ENCODE data around the gene LCN9. TPM values are rescaled to one million over a fixed set of nuclear protein-coding genes. Genes with fewer than 3 reads are reported as not detected.

The LCN9 gene
- total RNA-seq, 1 experiment from 2014 or later = not detected

- BruUV-seq (replicated peaks) = no TSS peak
- CTCF ChIA-PET = no interaction called here
- Histone ChIP-seq H3K4me1 (ENCODE audit: control insufficient read depth, insufficient read depth, low read length) (no peaks in the 10 kb centered on the region), H3K27me3 (ENCODE audit: control insufficient read depth, insufficient read depth, low read length) (no peaks in the 10 kb centered on the region), H3K27ac (ENCODE audit: low read length) (no peak overlapping the region), H3K9me3 (ENCODE audit: control insufficient read depth, insufficient read depth, low read depth, low read length) (no peaks in the 10 kb centered on the region), H3K4me3 (ENCODE audit: low read depth in 2 of 2, low read length in 2 of 2) (no peak overlapping the region), H3K36me3 (ENCODE audit: control insufficient read depth, insufficient read depth, low read length) (no peaks in the 10 kb centered on the region)
- in situ Hi-C loops (cut with HindIII; ENCODE audit: low pct_unique_long_range_greater_than_20kb, low sequenced_read_pairs) (no loop called here), intact Hi-C loops (cut with micrococcal nuclease; ENCODE audit: unreplicated experiment) (no loop called here)
- POLR2A ChIA-PET = no interaction called here
- TF ChIP-seq POLR2AphosphoS5 (IDR thresholded peaks at IDR 0.05; ENCODE audit: low read depth, low read length) (no peak), REST (IDR thresholded peaks at IDR 0.05; ENCODE audit: insufficient read depth in 1 of 2, low read depth in 2 of 2, low read length in 1 of 2) (no peak), SIN3A (IDR thresholded peaks at IDR 0.05; ENCODE audit: borderline replicate concordance, insufficient read depth, low read depth, low read length) (no peak), CTCF (IDR thresholded peaks at IDR 0.05) (no peak), TCF7L2 (IDR thresholded peaks at IDR 0.05; ENCODE audit: low read depth, low read length) (no peak)
- ATAC-seq (no peak), DNase-seq (ENCODE audit: low read depth, low spot score) (no peak)
Observed at GRCh38 chr9:135660407-135660806, 2.7 kb upstream of the LCN9 start.

GRCh38 chr9:135661816-135662560 lies 1.1 kb upstream of the LCN9 start:
- Histone ChIP-seq H3K27me3 (ENCODE audit: control insufficient read depth, insufficient read depth, low read length) (no peaks in the 10 kb centered on the region), H3K36me3 (ENCODE audit: control insufficient read depth, insufficient read depth, low read length) (no peaks in the 10 kb centered on the region), H3K4me3 (ENCODE audit: low read depth in 2 of 2, low read length in 2 of 2) (no peak overlapping the region), H3K9me3 (ENCODE audit: control insufficient read depth, insufficient read depth, low read depth, low read length) (no peaks in the 10 kb centered on the region), H3K27ac (ENCODE audit: low read length) (no peak overlapping the region), H3K4me1 (ENCODE audit: control insufficient read depth, insufficient read depth, low read length) (no peaks in the 10 kb centered on the region)
- ATAC-seq (no peak), DNase-seq (ENCODE audit: low read depth, low spot score) (no peak)
- intact Hi-C loops (cut with micrococcal nuclease; ENCODE audit: unreplicated experiment) = no loop called here
- in situ Hi-C loops (cut with HindIII; ENCODE audit: low pct_unique_long_range_greater_than_20kb, low sequenced_read_pairs) = no loop called here
- ChIA-PET CTCF (no interaction called here), POLR2A (no interaction called here)
- TF ChIP-seq POLR2AphosphoS5 (IDR thresholded peaks at IDR 0.05; ENCODE audit: low read depth, low read length) (no peak), CTCF (IDR thresholded peaks at IDR 0.05) (no peak), SIN3A (IDR thresholded peaks at IDR 0.05; ENCODE audit: borderline replicate concordance, insufficient read depth, low read depth, low read length) (no peak), TCF7L2 (IDR thresholded peaks at IDR 0.05; ENCODE audit: low read depth, low read length) (no peak), REST (IDR thresholded peaks at IDR 0.05; ENCODE audit: insufficient read depth in 1 of 2, low read depth in 2 of 2, low read length in 1 of 2) (no peak)
- BruUV-seq (replicated peaks) = no TSS peak

Data from Panc1 (cell line).